ENCODE data around the gene GSTM5.

GSTM5 gene

GRCh38 chr1:109725510-109725909 lies 13.5 kb downstream of the GSTM5 start:
- Histone ChIP-seq H2AFZ (ENCODE audit: low read depth, low read length) (no peak overlapping the region), H3K4me2 (ENCODE audit: low read length) (no peak overlapping the region), H4K20me1 (ENCODE audit: insufficient read depth, low read length) (no peaks in the 10 kb centered on the region), H3K4me1 (ENCODE audit: low read length) (no peaks in the 10 kb centered on the region), H3K27me3 (ENCODE audit: low read depth, low read length) (no peaks in the 10 kb centered on the region), H3K9me3 (ENCODE audit: insufficient read depth, low read length) (no peaks in the 10 kb centered on the region), H3K79me2 (ENCODE audit: low read length) (no peaks in the 10 kb centered on the region), H3K36me3 (replicated peaks; ENCODE audit: low read depth, low read length) (no peaks in the 10 kb centered on the region), H3K9ac (ENCODE audit: low read length) (no peak overlapping the region), H3K27ac (ENCODE audit: low read length) (no peak overlapping the region), H3K4me3 (ENCODE audit: low read length) (no peak overlapping the region)
- TF ChIP-seq CTCF (IDR thresholded peaks at IDR 0.05; ENCODE audit: low read depth, low read length) (no peak), EZH2phosphoT487 (IDR thresholded peaks at IDR 0.05; ENCODE audit: low read depth) (no peak)

GRCh38 chr1:109726007-109726406 lies 14.0 kb downstream of the GSTM5 start:
- no peak for TF ChIP-seq CTCF (IDR thresholded peaks at IDR 0.05; ENCODE audit: low read depth, low read length)
- TF ChIP-seq EZH2phosphoT487 (IDR thresholded peaks at IDR 0.05; ENCODE audit: low read depth) = no peak
- Histone ChIP-seq H3K9me3 (ENCODE audit: insufficient read depth, low read length) (no peaks in the 10 kb centered on the region), H2AFZ (ENCODE audit: low read depth, low read length) (no peak overlapping the region), H3K79me2 (ENCODE audit: low read length) (no peaks in the 10 kb centered on the region), H3K27ac (ENCODE audit: low read length) (no peak overlapping the region), H3K27me3 (ENCODE audit: low read depth, low read length) (no peaks in the 10 kb centered on the region), H3K4me3 (ENCODE audit: low read length) (no peak overlapping the region), H3K9ac (ENCODE audit: low read length) (no peak overlapping the region), H4K20me1 (ENCODE audit: insufficient read depth, low read length) (no peaks in the 10 kb centered on the region), H3K36me3 (replicated peaks; ENCODE audit: low read depth, low read length) (no peaks in the 10 kb centered on the region), H3K4me2 (ENCODE audit: low read length) (no peak overlapping the region), H3K4me1 (ENCODE audit: low read length) (no peaks in the 10 kb centered on the region)

GRCh38 chr1:109726728-109727373 lies 14.8 kb downstream of the GSTM5 start:
- no peaks in the 10 kb centered on the region for H4K20me1 ChIP-seq (ENCODE audit: insufficient read depth, low read length)
- H3K4me3 ChIP-seq (ENCODE audit: low read length) = no peak overlapping the region
- TF ChIP-seq CTCF (IDR thresholded peaks at IDR 0.05; ENCODE audit: low read depth, low read length) = no peak
- TF ChIP-seq EZH2phosphoT487 (IDR thresholded peaks at IDR 0.05; ENCODE audit: low read depth) = no peak
- no peaks in the 10 kb centered on the region for H3K36me3 ChIP-seq (replicated peaks; ENCODE audit: low read depth, low read length)
- H3K27ac ChIP-seq (ENCODE audit: low read length) = no peak overlapping the region
- no peaks in the 10 kb centered on the region for H3K79me2 ChIP-seq (ENCODE audit: low read length)
- no peaks in the 10 kb centered on the region for H3K9me3 ChIP-seq (ENCODE audit: insufficient read depth, low read length)
- no peak overlapping the region for H2AFZ ChIP-seq (ENCODE audit: low read depth, low read length)
- no peaks in the 10 kb centered on the region for H3K27me3 ChIP-seq (ENCODE audit: low read depth, low read length)
- no peak overlapping the region for H3K4me2 ChIP-seq (ENCODE audit: low read length)
- no peak overlapping the region for H3K9ac ChIP-seq (ENCODE audit: low read length)
- H3K4me1 ChIP-seq (ENCODE audit: low read length) = no peaks in the 10 kb centered on the region

GRCh38 chr1:109728870-109729269 lies 16.8 kb downstream of the GSTM5 start:
- Histone ChIP-seq H4K20me1 (ENCODE audit: insufficient read depth, low read length) (no peaks in the 10 kb centered on the region), H3K9ac (ENCODE audit: low read length) (no peak overlapping the region), H3K36me3 (replicated peaks; ENCODE audit: low read depth, low read length) (no peaks in the 10 kb centered on the region), H3K79me2 (ENCODE audit: low read length) (no peaks in the 10 kb centered on the region), H3K9me3 (ENCODE audit: insufficient read depth, low read length) (no peaks in the 10 kb centered on the region), H2AFZ (ENCODE audit: low read depth, low read length) (no peak overlapping the region), H3K27me3 (ENCODE audit: low read depth, low read length) (no peaks in the 10 kb centered on the region), H3K4me1 (ENCODE audit: low read length) (no peaks in the 10 kb centered on the region), H3K4me3 (ENCODE audit: low read length) (no peak overlapping the region), H3K4me2 (ENCODE audit: low read length) (no peak overlapping the region), H3K27ac (ENCODE audit: low read length) (no peak overlapping the region)
- no peak for TF ChIP-seq CTCF (IDR thresholded peaks at IDR 0.05; ENCODE audit: low read depth, low read length)
- no peak for TF ChIP-seq EZH2phosphoT487 (IDR thresholded peaks at IDR 0.05; ENCODE audit: low read depth)
